MV-4-11 (cell line): ENCODE measurements around the gene TMEM39B.
"Not testable (repeated sequence)": the region's sequence is repeated elsewhere in the genome, so short reads cannot be mapped to it uniquely, and the experiment has no call there.

Source experiments
- DNase-seq: peaks from one replicate; lab custom pipeline; 2025; lab: John Stamatoyannopoulos, UW

Gene TMEM39B

GRCh38 chr1:32072622-32073298 is at the start of gene TMEM39B:
TSS of gene TMEM39B (plus strand) at chr1:32072939. CDS start at chr1:32073048, 109 bp downstream.
- DNase-seq, result peak; percentile 91

- no peak for DNase-seq
Measured at GRCh38 chr1:32023351-32023750, 49.4 kb upstream of the TMEM39B start.

GRCh38 chr1:32025515-32025914 is 47.2 kb upstream of the TMEM39B start:
- DNase-seq, result no peak

- no peak for DNase-seq
Measured at GRCh38 chr1:32028746-32029145, 44.0 kb upstream of the TMEM39B start.

DNA sequence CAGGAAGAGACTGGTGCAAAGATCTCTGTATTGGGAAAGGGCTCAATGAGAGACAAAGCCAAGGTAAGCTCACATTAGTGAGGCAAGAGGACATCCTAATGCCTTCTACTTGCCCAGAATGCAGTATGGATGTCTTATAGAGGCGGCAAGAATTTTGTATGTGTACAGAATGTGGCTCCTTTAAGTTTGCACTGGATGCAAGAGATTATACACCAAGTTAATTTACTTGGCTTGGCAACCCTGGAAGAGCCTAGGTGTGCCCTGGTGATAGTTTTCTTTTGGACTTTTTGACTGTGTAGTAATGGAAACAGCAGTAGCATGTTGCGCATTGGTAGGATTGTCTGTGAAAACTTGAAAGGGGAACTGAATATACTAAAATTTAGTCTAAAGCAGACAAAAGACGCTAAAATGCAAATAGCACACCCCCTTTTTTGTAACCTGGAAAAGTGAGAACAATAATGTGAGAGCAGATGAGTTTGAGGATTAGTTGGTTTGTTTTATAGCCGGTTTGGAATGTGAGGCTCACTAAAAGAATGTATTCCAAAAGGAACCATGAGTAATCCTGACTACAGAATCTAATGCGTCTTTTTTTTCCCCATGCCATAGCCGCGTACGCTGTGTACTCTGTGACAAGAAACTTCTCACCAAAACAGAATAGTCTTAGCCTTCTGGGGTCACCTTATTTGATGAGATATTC is 41.0 kb upstream of the TMEM39B start:
- no peak for DNase-seq

- no peak for DNase-seq
Measured at GRCh38 chr1:32032275-32032615, 40.5 kb upstream of the TMEM39B start.

GRCh38 chr1:32035119-32035518 is 37.6 kb upstream of the TMEM39B start:
- DNase-seq, result no peak

- DNase-seq, result no peak
Measured at GRCh38 chr1:32040711-32041110, 32.0 kb upstream of the TMEM39B start.

- no peak for DNase-seq
Measured at GRCh38 chr1:32042330-32042729, 30.4 kb upstream of the TMEM39B start.

GRCh38 chr1:32044234-32044633 is 28.5 kb upstream of the TMEM39B start:
- no peak for DNase-seq

DNA sequence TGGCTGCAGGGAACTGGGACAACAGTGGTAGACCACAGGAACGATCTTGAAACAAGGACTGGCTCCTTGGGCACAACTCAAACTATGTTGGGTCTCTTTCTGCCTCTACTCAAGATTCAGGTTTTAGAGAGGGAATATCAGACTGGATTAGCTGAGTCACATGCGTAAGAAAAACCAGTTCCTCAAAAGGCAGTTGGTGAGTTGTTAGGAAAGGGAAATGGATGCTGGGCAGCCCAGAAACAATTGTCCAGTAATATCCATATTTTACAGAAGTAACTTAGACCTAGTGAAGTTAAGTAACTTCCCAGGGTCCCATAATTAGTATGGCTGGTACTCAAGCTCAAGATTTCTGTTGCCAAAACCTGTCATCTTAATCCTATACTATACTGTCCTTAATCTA is 27.0 kb upstream of the TMEM39B start:
- DNase-seq, result peak; percentile 86

DNA sequence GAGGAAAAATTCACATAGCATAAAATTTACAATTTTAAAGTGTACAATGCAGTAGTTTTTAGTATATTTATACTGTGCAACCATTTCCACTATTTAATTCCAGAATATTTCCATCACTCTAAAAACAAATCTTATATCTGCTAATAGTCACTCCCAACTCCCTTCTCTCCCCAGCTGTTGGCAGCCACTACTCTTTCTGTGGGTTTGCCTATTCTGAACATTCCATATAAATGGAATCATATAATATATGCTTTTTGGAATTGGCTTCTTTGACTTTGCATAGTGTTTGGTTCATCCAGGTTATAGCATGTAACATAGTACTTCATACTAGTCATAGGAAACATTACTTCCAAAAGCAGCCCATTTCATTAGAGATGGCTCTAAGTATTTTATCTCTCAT is 25.0 kb upstream of the TMEM39B start:
- DNase-seq, result no peak

GRCh38 chr1:32048440-32048839 is 24.3 kb upstream of the TMEM39B start:
- DNase-seq, result no peak

GRCh38 chr1:32051706-32052105 is 21.0 kb upstream of the TMEM39B start:
- no peak for DNase-seq

DNA sequence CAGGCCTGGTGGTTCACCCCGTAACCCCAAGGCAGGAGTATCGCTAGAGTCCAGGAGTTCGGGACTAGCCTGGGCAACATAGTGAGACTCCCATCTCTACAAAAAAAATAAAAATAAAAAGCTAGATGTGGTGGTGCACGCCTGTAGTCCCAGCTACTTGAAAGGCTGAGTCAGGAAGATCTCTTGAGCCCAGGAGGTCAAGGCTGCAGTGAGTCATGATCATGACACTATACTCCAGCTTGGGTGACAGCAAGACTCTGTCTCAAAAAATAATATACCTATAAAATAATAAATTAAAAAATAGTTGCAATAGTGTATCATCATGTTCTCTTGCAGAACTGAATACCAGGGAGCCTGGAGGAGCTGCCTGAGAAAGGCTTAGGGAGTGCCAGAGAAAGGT is 19.9 kb upstream of the TMEM39B start:
- DNase-seq, result no peak

GRCh38 chr1:32055416-32055815 is 17.3 kb upstream of the TMEM39B start:
- no peak for DNase-seq

- no peak for DNase-seq
Measured at GRCh38 chr1:32056598-32056997, 16.1 kb upstream of the TMEM39B start.

DNA sequence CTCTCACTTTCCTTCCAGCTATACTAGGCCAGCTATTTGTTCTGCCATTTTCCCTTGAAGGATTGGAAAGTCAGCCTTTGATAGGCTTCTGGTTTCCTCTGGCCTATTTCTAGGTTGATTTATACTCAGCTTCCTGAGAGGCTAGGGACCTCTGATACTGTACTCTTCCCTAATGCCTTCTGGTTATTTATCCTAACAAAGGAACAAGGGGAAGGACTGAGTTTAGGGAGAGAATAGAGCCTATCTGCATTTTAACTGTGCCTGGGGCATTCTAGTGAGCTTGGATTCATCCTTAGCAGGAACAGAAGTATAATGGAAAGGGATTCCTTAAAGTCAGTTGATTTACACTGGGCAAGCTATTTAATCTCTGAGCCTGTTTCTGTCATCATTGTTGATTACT is 11.8 kb upstream of the TMEM39B start:
- no peak for DNase-seq

GRCh38 chr1:32062867-32063230 is 9.9 kb upstream of the TMEM39B start:
- no peak for DNase-seq

GRCh38 chr1:32063261-32063681 is 9.5 kb upstream of the TMEM39B start:
- DNase-seq, result peak; percentile 54

GRCh38 chr1:32065613-32066488 is 6.9 kb upstream of the TMEM39B start:
- not testable (repeated sequence) for DNase-seq

- peak; percentile 100 for DNase-seq
Measured at GRCh38 chr1:32066489-32066873, 6.3 kb upstream of the TMEM39B start.
